Amygdala (tissue), 56 donors: ENCODE results near the gene TNIK.
"Not testable (repeated sequence)": the region's sequence is repeated elsewhere in the genome, so short reads cannot be mapped to it uniquely, and the experiment has no call there.

Experiments used
- DNase-seq, 56 donors: peaks; one replicate each; lab custom pipeline; 2025; lab: John Stamatoyannopoulos, UW

TNIK gene

GRCh38 chr3:171323938-171324536, 136.2 kb downstream of the TNIK start:
- no peak for DNase-seq

GRCh38 chr3:171321559-171322360, 138.4 kb downstream of the TNIK start:
- DNase-seq: no peak

- DNase-seq: peak in 9 of 56 donors; percentile 6 to 44 (median 28)
These were observed 139.3 kb downstream of the TNIK start for GRCh38 chr3:171320750-171321558.

GRCh38 chr3:171317171-171317570, 143.0 kb downstream of the TNIK start:
- peak in 5 of 56 donors; percentile 13 to 86 (median 33) for DNase-seq

- no peak for DNase-seq
These were observed 144.3 kb downstream of the TNIK start for GRCh38 chr3:171315919-171316318.

- DNase-seq: no peak
These were observed 145.1 kb downstream of the TNIK start for GRCh38 chr3:171315101-171315500.

- DNase-seq: no peak
These were observed 145.9 kb downstream of the TNIK start for GRCh38 chr3:171314341-171314740.

GRCh38 chr3:171313702-171314101, 146.5 kb downstream of the TNIK start:
- DNase-seq: no peak

- no peak for DNase-seq
These were observed 147.5 kb downstream of the TNIK start for GRCh38 chr3:171312741-171313140.

- DNase-seq: no peak
These were observed 148.4 kb downstream of the TNIK start for GRCh38 chr3:171311784-171312183.

GRCh38 chr3:171309906-171310359, 150.3 kb downstream of the TNIK start:
- DNase-seq: no peak

- DNase-seq: no peak
These were observed 152.2 kb downstream of the TNIK start for GRCh38 chr3:171307988-171308387.

GRCh38 chr3:171307046-171307585, 153.1 kb downstream of the TNIK start:
- DNase-seq: no peak

GRCh38 chr3:171306631-171307030, 153.6 kb downstream of the TNIK start:
- DNase-seq: peak in 47 of 56 donors; percentile 10 to 79 (median 53)

GRCh38 chr3:171305823-171306222, 154.4 kb downstream of the TNIK start:
- DNase-seq: not testable (repeated sequence)

- DNase-seq: not testable (repeated sequence)
These were observed 155.7 kb downstream of the TNIK start for GRCh38 chr3:171304498-171304897.

- DNase-seq: not testable (repeated sequence)
These were observed 156.2 kb downstream of the TNIK start for GRCh38 chr3:171304017-171304416.

GRCh38 chr3:171301998-171302397, 158.2 kb downstream of the TNIK start:
- DNase-seq: no peak

GRCh38 chr3:171301002-171301401, 159.2 kb downstream of the TNIK start:
- no peak for DNase-seq

GRCh38 chr3:171297951-171298350, 162.3 kb downstream of the TNIK start:
- DNase-seq: no peak

GRCh38 chr3:171297207-171297606, 163.0 kb downstream of the TNIK start:
- DNase-seq: no peak
